ENCODE data around the gene PSG1.
"Not testable (repeated sequence)": the region's sequence is repeated elsewhere in the genome, so short reads cannot be mapped to it uniquely, and the experiment has no call there.

- TF ChIP-seq, protein P1, sequence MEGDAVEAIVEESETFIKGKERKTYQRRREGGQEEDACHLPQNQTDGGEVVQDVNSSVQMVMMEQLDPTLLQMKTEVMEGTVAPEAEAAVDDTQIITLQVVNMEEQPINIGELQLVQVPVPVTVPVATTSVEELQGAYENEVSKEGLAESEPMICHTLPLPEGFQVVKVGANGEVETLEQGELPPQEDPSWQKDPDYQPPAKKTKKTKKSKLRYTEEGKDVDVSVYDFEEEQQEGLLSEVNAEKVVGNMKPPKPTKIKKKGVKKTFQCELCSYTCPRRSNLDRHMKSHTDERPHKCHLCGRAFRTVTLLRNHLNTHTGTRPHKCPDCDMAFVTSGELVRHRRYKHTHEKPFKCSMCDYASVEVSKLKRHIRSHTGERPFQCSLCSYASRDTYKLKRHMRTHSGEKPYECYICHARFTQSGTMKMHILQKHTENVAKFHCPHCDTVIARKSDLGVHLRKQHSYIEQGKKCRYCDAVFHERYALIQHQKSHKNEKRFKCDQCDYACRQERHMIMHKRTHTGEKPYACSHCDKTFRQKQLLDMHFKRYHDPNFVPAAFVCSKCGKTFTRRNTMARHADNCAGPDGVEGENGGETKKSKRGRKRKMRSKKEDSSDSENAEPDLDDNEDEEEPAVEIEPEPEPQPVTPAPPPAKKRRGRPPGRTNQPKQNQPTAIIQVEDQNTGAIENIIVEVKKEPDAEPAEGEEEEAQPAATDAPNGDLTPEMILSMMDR (IDR thresholded peaks at IDR 0.05): not testable (repeated sequence)
- not testable (repeated sequence) for TF ChIP-seq POLR2A (IDR thresholded peaks at IDR 0.05)
Observed at GRCh38 chr19:42899674-42900073, 20.2 kb upstream of the PSG1 start.
